ENCODE data around the gene STK24.

- TF ChIP-seq CTCF (conservative IDR thresholded peaks at IDR 0.05; ENCODE audit: low read depth, low read length) = no peak
- no peak for TF ChIP-seq EZH2 (IDR thresholded peaks at IDR 0.05; ENCODE audit: borderline replicate concordance, low read depth, low read length, poor library complexity, severe bottlenecking)
These were observed 36.4 kb downstream of the STK24 start for GRCh38 chr13:98540476-98540875.

Data from A673 (cell line).